H1 (cell line): ENCODE measurements around the gene CDC42EP3.

Experiments used
- CBX5 ChIP-seq: fragments of 300-800, 300-1000 bp; sonication (generic); IDR thresholded peaks from 2 replicates; pipeline ENCODE4 v1.7.1; 2016; ENCODE audit warnings: antibody characterized with exemption, low read length, low read depth
- GTF2F1 ChIP-seq: IDR thresholded peaks from 2 replicates; pipeline ENCODE4 v1.6.1; 2012; ENCODE audit warnings: low read depth, low read length, improper control_type of control experiment, borderline replicate concordance
- RXRA ChIP-seq: IDR thresholded peaks from 2 replicates; pipeline ENCODE4 v1.6.1; 2011; ENCODE audit warnings: low read depth, mild to moderate bottlenecking, low read length, moderate library complexity; ENCODE audit not compliant: insufficient read depth
- SP1 ChIP-seq: IDR thresholded peaks from 2 replicates; pipeline ENCODE4 v1.6.1; 2011; ENCODE audit warnings: low read depth, low read length

GRCh38 chr2:37653093-37653492 lies 18.3 kb downstream of the CDC42EP3 start:
- no peak for TF ChIP-seq RXRA
- TF ChIP-seq CBX5, result no peak
- TF ChIP-seq GTF2F1, result no peak
- TF ChIP-seq SP1, result no peak
